ENCODE data around the gene FCHSD2.
"Not testable (repeated sequence)": the region's sequence is repeated elsewhere in the genome, so short reads cannot be mapped to it uniquely, and the experiment has no call there.

FCHSD2 gene

GRCh38 chr11:73147771-73148681 lies 5.9 kb upstream of the FCHSD2 start:
- DNase-seq: no peak

DNA sequence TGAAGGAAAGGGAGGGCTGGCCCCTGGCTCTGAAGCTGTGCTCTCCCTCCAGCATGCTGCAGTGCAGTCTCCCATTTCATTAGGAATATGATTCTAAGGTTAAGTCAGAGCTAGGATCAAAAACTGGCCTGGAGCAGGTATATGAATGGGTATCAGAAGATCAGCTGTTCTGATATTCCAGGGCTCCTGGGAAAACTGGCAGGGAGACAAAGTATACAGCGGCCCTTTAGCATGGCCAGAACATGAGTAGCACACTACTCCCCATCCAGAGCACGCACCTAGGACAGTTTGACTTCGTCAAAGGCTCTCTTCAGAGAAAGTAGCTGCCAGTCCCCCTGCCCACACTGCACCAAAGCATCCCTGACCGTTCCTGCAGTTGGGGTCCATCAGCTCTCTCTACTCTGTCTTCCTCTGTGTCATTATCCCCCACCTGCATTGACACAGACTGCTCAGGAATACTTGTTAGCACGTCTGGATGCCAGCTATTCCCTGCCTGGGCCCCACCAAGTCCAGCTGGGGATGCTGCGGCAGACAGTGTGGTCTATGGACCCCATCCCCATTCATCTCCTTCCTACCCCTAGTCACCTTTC lies 4.0 kb upstream of the FCHSD2 start:
- DNase-seq: no peak

- DNase-seq: peak in 1 of 2 experiments; percentile 10
Measured at GRCh38 chr11:73143126-73143838, 1.2 kb upstream of the FCHSD2 start.

GRCh38 chr11:73141309-73142127 lies 600 bp downstream of the FCHSD2 start:
- peak; percentile 48 to 49 for DNase-seq

- no peak for DNase-seq
Measured at GRCh38 chr11:73141031-73141308, 1.1 kb downstream of the FCHSD2 start.

DNA sequence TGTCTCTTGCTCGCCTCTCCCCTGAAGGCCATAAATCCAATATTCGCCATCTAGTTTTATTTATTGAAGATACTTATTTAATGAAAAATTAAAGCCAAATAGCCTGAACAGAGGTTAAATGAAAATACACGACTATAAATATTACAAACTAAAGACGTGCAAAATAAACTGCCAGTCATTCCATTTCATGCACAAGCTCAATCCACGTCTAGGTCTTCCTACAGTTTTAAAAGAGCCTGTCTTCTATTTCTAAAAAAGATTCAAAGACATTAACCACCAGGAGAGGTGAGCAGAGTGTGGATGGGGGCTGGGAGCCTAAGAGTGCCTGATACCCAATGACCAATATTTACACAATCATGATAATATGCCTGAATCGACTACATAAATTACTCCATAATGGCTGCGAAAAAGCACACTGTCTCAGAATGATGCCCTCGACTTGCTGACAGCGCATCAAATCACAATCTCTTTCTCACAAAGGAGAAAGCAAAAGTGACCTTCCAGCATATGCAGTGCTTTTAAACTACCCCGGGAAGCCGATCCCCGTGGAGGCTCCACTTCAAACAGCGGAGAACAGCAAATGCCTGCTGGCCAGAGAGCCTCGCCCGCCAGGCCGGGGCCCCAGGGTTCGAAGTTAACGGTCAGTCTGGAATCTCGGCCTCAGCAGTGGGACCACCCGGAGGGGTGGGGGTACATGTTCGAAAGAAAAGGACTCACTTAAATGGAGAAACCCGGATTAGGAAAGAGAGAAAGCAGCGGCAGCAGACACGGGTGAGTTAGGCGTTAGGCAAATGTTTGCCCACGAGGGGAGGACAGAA lies 1.7 kb downstream of the FCHSD2 start:
- DNase-seq: no peak

DNA sequence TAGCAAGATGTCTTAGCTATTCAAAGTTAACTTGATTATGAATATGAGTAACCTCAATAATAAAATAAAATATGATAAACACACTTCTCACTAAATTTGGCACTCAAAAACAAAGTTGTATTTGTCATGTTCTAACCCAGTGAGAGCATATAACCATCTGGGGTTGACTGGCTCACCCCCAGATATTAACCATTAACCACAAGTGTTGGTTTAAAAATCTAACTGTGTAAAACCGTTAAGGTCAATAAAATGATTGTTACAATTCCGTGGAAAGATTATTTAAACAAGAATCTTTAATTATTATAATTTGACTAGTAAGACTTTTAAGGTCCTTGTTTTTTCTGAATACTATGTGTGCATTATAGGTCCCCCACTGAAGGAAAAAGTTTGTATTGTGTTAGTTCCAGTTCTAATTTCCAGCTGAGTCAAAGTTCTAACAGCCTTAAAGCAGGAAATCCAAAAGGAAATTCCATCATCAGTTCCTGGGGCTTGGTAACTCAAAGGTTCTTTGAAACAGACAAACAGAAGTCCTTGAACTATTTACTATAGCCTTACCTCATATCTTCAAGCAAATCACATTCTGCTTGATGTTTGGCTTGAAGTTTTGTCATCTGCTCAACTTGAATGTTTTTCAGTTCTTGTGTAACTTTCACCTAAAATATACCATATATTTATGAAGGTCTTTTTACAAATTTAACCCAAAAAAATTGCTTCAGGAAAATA lies 2.5 kb downstream of the FCHSD2 start:
- DNase-seq: no peak

GRCh38 chr11:73137944-73138274 lies 4.2 kb downstream of the FCHSD2 start:
- no peak for DNase-seq

DNA sequence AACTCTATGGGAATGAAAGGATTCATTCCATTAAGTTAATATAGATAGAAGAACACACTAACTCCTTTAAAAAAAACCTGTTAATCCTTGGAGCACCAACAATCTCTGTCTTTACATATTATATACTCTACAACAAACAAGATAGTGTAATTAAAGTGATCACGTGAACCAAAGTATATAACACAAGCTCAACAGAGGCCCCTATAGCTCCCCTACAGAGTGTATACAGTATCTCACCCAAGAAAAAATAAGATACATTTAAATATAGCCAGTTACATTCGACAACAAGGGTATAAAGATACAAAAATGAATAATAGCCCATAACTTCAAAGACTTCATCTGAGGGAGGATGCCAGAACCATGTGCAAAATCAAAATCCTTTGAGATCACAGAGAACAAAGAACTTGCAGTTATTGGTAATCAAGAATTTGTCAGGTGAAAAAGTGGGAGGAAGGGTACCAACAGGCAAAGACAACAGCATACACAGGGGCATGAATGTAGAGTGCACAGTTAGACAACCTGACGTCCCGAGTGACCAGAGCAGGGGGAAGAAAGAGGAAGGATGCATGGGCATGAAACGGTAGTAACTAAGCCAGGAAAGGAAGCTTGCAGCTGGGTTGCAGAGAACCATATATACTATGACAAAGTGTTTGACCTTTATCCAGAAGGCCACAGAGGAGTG lies 4.7 kb downstream of the FCHSD2 start:
- DNase-seq: no peak

DNA sequence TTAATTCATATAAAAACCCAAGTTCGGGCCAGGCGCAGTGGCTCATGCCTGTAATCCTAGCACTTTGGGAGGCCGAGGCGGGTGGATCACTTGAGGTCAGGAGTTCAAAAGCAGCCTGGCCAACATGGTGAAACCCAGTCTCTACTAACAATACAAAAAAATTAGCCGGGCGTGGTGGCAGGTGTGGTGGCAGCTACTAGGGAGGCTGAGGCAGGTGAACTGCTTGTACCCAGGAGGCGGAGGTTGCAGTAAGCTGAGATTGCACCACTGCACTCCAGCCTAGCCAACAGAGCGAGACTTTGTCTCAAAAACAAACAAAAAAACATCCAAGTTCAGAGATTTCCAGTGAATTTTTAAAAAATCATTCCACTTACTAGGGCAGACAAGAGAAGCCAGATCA lies 5.4 kb downstream of the FCHSD2 start:
- DNase-seq: not testable (repeated sequence)

- no peak for DNase-seq
Measured at GRCh38 chr11:73135346-73136284, 6.5 kb downstream of the FCHSD2 start.

- DNase-seq: not testable (repeated sequence)
Measured at GRCh38 chr11:73132349-73132748, 9.8 kb downstream of the FCHSD2 start.

- no peak for DNase-seq
Measured at GRCh38 chr11:73130181-73130580, 11.9 kb downstream of the FCHSD2 start.

- no peak for DNase-seq
Measured at GRCh38 chr11:73129198-73129597, 12.9 kb downstream of the FCHSD2 start.

DNA sequence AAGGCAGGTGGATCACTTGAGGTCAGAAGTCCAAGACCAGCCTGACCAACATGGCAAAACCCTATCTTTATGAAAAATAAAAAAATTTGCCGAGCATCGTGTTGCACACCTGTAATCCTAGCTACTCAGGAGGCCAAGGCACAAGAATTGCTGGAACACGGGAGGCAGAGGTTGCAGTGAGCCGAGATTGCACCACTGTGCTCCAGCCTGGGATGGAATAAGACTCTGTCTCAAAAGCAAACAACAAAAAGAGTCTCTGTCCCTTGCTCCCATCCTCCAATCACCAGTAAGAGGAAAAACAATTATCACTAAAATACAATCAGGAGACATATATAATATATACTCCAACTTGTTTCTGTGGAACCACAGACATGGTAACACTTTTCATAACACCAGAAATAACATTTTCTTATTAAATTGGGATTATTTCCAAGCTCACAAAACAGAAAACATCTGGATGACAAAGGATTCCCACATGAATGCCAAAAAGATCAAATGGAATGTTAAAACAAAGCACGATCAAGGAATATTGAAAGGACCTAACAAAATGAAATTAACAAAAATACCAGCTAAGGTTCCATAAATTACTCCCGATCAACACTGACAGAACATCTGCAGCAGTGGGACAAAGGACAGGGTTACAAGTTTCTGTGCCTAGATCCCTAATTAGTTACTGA lies 15.2 kb downstream of the FCHSD2 start:
- DNase-seq: no peak

DNA sequence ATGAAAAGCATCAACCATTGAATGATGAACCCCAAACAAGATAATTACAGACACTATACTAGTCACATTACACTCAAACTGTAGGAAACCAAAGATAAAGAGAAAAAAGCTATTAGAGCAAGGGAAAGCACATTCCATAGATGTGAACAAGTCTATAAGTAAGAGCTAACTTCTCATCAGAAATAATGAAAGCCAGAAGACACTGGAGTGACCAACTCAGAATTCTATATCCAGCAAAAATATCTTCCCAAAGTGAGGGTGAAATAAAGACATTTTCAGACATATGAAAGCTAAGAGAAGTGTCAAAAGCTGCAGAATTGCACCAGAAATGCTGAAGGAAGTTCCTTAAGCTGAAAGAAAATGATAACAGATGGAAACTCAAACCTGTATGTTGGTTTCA lies 17.3 kb downstream of the FCHSD2 start:
- DNase-seq: no peak

GRCh38 chr11:73123892-73124291 lies 18.2 kb downstream of the FCHSD2 start:
- not testable (repeated sequence) for DNase-seq

DNA sequence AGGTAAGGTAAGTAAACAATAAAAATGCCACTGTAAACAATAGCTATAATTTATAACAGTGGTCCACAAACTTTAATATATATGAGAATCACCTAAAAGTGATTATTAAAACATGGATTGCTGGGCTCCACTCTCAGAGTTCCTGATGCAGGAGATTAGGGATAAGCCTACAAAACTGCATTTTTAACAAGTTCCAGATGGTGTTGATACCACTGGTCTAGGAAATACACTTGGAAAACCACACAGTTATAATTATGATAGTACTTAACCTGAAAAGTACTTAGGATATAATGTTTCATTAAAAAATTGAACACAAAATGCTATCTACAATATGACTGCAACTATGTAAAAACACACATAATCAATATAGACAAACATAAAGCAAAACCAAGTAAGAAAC lies 20.4 kb downstream of the FCHSD2 start:
- DNase-seq: no peak

DNA sequence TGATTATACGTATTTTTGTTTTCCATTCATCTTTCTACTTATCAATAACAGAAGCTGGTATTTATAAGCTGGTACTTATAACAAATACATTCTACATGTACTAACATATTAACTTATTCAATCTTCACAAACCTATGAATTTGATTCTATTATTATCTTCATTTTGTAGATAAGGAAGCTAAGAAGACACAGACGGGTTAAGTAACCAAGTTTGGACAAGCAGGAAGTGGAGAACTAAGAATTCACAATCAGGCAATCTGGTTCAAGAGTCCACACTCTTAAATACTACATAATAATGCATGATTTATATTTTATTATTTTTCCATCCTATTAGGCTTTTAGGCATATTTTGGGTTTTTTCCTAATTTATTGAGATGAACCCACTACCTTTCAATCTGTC lies 25.0 kb downstream of the FCHSD2 start:
- no peak for DNase-seq

Measured in activated CD4-positive, alpha-beta T cell treated with anti-CD3 and anti-CD28 coated beads, Interleukin-2, amount 50 U/mL, for 4 hours (primary cell).